Calu3 (cell line): ENCODE results near the gene TUBGCP6. TPM values are rescaled to one million over a fixed set of nuclear protein-coding genes. Genes with fewer than 3 reads are reported as not detected.

Source experiments
- BruUV-seq: library from RNA; stranded (reverse); fragments of 400-500 nt; replicated peaks from 2 replicates; lab custom pipeline; 2021; lab: Mats Ljungman, UMichigan
- CTCF ChIA-PET: fragments of 300-600 bp; sonication (Branson Sonifier 250); formaldehyde crosslinking; loops from one replicate; lab custom pipeline; 2022; ENCODE audit warnings: antibody characterized with exemption; lab: Charles Lee
- DNase-seq: peaks from one replicate; pipeline ENCODE4 v3.0.0; 2022
- H3K27ac Mint-ChIP-seq: one replicate; pipeline ENCODE4 v1.8.0; 2022; ENCODE audit warnings: mixed read lengths; ENCODE audit not compliant: unreplicated experiment
- H3K27me3 Mint-ChIP-seq: one replicate; pipeline ENCODE4 v1.8.0; 2022; ENCODE audit warnings: mixed read lengths; ENCODE audit not compliant: unreplicated experiment
- H3K36me3 Mint-ChIP-seq: one replicate; pipeline ENCODE4 v1.8.0; 2022; ENCODE audit warnings: mild to moderate bottlenecking, moderate library complexity, mixed read lengths; ENCODE audit not compliant: insufficient read depth, unreplicated experiment
- H3K4me1 Mint-ChIP-seq: one replicate; pipeline ENCODE4 v1.8.0; 2022; ENCODE audit warnings: mild to moderate bottlenecking, low read depth, mixed read lengths; ENCODE audit not compliant: unreplicated experiment
- H3K4me3 Mint-ChIP-seq: one replicate; pipeline ENCODE4 v1.8.0; 2022; ENCODE audit warnings: mild to moderate bottlenecking, low read depth, moderate library complexity, mixed read lengths; ENCODE audit not compliant: unreplicated experiment
- H3K9me3 Mint-ChIP-seq: one replicate; pipeline ENCODE4 v1.8.0; 2022; ENCODE audit warnings: low read depth, mixed read lengths; ENCODE audit not compliant: unreplicated experiment
- CTCF ChIP-seq: fragments of 200-600 bp; IDR thresholded peaks from one replicate; pipeline ENCODE4 v1.8.0; 2022; ENCODE audit warnings: antibody characterized with exemption; ENCODE audit not compliant: unreplicated experiment
- intact Hi-C: fragments of 100-400 bp; cut with micrococcal nuclease; formaldehyde crosslinking; loops from one replicate; pipeline ENCODE4 v1.10.0; 2022; ENCODE audit not compliant: unreplicated experiment
- total RNA-seq: library from RNA; stranded (reverse); gene quantifications from 2 replicates; pipeline ENCODE4 v1.2.3, GENCODE V29; 2022

TUBGCP6 gene
- total RNA-seq, 1 experiment from 2014 or later, result 49.7 TPM

DNA sequence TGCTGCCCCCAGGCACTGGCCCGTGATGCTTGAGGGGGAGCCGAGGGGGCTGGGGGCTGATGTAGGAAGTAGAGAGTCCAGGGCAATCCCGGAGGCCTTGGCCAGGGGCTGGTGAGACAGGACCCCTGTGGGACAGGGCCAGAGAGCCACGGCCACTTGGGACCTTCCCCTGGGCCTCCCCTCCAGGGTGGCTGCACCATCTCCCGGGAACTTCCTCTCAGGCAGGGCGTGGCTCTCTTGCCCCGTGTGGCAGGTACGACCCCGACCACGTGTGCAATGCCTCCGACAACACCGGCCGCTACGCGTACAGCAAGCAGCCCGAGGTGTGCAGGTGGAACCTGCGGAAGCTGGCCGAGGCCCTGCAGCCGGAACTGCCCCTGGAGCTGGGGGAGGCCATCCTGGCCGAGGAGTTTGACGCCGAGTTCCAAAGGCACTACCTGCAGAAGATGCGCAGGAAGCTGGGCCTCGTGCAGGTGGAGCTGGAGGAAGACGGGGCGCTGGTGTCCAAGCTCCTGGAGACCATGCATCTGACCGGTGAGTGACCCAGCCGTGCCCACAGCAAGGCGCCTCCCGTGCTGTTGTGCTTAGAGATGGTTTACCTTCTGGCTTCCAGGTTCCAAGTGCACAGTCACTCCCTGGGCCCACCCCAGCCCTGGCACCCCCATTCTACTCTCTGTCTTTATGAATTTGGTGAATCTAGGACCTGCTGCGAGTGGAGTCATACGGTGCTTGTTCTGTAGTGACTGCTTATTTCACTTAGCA lies 34.3 kb downstream of the TUBGCP6 start:
- Mint-ChIP-seq H3K36me3 (peaks cover 75% of the 10 kb centered on the region), H3K4me3 (no peak overlapping the region), H3K27me3 (no peaks in the 10 kb centered on the region), H3K9me3 (no peaks in the 10 kb centered on the region), H3K4me1 (peaks cover 8% of the 10 kb centered on the region), H3K27ac (no peak overlapping the region)
- CTCF ChIA-PET, result interaction anchor here (1.0 kb wide), 1 partner anchor 61 kb away, joined by 3 read pairs; no protein-coding TSS in a partner anchor
- no peak for TF ChIP-seq CTCF
- intact Hi-C loops, result no loop called here
- BruUV-seq, result no TSS peak
- DNase-seq, result no peak

DNA sequence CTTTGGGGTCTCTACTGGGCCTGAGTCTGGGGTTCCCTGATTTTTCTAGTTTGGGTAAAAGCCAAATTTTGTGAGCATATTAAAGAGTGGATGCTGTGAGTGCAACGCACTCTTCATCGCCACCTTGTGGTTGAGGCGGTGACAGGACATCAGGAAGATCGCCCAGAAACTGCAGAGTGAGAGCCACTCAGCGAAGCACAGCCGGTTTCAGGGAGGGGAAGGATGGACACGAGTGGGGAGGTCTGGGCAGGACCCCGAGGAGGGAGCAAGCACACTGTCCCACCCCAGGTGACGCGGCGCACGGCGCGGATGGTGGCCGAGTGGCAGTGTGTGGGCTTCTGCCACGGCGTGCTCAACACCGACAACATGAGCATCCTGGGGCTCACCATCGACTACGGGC lies 34.9 kb downstream of the TUBGCP6 start:
- BruUV-seq, result no TSS peak
- H3K4me1 Mint-ChIP-seq, result peaks cover 7% of the 10 kb centered on the region
- peaks cover 75% of the 10 kb centered on the region for H3K36me3 Mint-ChIP-seq
- H3K27ac Mint-ChIP-seq, result peak overlapping the region; percentile 50
- intact Hi-C loops, result loop anchor here (1.0 kb wide), 1 partner anchor 61 kb away; no protein-coding TSS in a partner anchor
- peak; percentile 69 for DNase-seq
- CTCF ChIA-PET, result no interaction called here
- peak; percentile 68 for TF ChIP-seq CTCF
- H3K27me3 Mint-ChIP-seq, result no peaks in the 10 kb centered on the region
- no peaks in the 10 kb centered on the region for H3K9me3 Mint-ChIP-seq
- no peak overlapping the region for H3K4me3 Mint-ChIP-seq

DNA sequence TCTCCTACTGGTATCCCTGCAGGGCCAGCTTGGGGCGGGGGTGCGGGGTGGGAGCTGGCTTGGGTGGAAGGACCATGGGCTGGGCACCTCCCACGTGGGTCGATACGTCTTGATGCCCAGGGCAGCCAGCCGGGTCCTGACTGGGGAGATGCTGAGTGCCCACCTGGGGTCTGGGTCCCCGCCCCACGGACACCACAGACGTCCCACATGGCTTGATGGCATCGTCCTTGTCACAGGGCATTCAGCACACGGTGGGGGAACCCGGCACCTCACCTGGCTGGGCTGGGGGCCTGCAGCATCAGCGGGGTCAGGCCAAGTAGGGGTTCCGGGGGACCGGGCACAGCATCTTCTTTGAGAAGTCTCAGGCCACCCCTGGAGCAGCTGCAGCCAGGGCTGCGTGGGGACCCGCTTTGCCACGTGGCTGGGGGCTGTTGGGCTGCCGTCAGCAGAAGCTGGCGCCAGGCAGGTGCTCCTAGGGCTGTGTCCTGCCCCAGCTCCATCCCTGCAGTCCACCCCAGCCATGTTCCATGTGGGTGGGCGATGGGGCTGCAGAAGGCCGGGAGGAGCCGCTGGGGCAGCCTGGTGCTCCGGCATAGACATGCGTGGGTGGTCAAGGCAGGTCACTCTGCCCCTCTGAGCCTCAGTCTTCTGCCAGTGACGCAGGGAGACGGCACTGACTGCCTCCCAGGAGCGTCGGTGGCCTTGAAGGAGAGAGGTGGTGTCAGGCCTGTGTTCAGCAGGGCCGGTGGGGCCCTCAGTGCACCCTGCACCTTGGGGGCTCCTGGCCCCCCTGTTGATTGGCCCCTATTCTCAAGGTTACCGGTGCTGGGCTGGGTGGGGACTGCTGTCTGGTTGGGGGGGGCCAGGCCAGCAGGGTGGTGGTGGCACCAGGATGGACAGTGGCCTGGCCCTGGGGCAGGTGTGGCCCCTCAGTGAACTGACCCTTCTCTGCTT lies 35.6 kb downstream of the TUBGCP6 start:
- CTCF ChIA-PET, result interaction anchor here (0.7 to 1.2 kb wide), 4 partner anchors 19 to 87 kb away, joined by 3 to 9 read pairs (median 6); no protein-coding TSS in a partner anchor
- no peak for DNase-seq
- intact Hi-C loops, result loop anchor here (1.0 kb wide), 1 partner anchor 60 kb away; no protein-coding TSS in a partner anchor
- BruUV-seq, result no TSS peak
- no peak overlapping the region for H3K4me3 Mint-ChIP-seq
- H3K27me3 Mint-ChIP-seq, result no peaks in the 10 kb centered on the region
- peaks cover 75% of the 10 kb centered on the region for H3K36me3 Mint-ChIP-seq
- no peaks in the 10 kb centered on the region for H3K9me3 Mint-ChIP-seq
- TF ChIP-seq CTCF, result no peak
- peak overlapping the region; percentile 50 for H3K27ac Mint-ChIP-seq
- H3K4me1 Mint-ChIP-seq, result peaks cover 7% of the 10 kb centered on the region

GRCh38 chr22:50208430-50208938 lies 36.3 kb downstream of the TUBGCP6 start:
- no peak for DNase-seq
- H3K27me3 Mint-ChIP-seq, result no peaks in the 10 kb centered on the region
- intact Hi-C loops, result no loop called here
- no peak overlapping the region for H3K27ac Mint-ChIP-seq
- peaks cover 75% of the 10 kb centered on the region for H3K36me3 Mint-ChIP-seq
- CTCF ChIA-PET, result interaction anchor here (0.7 to 1.2 kb wide), 4 partner anchors 18 to 88 kb away, joined by 3 to 9 read pairs (median 6); no protein-coding TSS in a partner anchor
- H3K4me1 Mint-ChIP-seq, result peaks cover 7% of the 10 kb centered on the region
- no TSS peak for BruUV-seq
- H3K4me3 Mint-ChIP-seq, result no peak overlapping the region
- no peak for TF ChIP-seq CTCF
- H3K9me3 Mint-ChIP-seq, result no peaks in the 10 kb centered on the region
